HS-5 (cell line): ENCODE results near the gene FILIP1L.
"Not testable (repeated sequence)": the region's sequence is repeated elsewhere in the genome, so short reads cannot be mapped to it uniquely, and the experiment has no call there.

Source experiments
- DNase-seq: peaks from one replicate; pipeline ENCODE4 v3.0.0-alpha.2; 2012; ENCODE audit warnings: low read depth

FILIP1L gene

DNA sequence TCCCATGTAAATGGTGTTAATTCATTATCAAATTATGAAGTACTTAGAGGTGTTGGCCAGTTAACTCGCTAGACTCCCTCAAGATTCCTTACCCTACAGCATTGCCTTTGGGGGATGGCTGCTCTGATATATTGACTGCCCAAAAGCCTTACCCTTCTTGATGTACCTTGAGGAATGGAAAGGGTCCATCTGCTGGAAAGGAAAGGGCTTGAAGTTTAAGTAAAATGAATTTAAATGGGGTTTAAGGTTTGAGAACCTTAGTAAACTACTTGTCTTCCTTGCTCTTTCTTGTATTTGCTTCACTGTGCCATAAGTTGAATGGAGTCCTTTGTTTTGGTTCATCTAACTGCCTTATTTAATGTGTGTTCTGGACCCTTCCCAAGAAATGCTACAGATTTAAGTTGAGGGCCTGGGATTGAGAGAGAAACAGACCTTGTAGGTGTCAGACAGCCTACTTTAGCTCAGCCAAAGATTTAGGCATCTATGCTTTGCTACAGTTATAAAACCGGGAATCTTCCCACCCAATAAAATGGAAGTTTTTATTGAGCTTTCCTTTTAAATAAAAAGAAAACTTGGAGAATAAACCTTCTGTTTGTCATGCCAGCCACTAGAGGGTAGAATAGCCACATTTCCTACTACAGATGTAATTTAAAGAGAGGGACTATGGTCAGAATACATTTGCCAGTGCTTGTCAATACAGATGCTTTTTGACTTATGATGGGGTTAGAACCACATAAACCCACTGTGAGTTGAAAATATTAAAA is 271.3 kb downstream of the FILIP1L start:
- no peak for DNase-seq

DNA sequence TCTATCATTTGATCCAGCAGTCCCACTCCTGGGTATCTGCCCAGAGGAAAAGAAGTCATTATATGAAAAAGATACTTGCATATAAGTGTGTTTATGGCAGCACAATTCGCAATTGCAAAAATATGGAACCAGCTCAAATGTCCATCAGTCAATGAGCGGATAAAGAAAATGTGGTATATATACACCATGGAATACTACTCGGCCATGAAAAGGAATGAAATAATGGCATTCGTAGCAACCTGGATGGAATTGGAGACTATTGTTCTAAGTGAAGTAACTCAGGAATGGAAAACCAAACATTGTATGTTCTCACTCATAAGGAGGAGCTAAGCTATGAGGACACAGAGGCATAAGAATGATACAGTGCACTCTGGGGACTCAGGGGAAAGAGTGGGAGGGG is 272.4 kb downstream of the FILIP1L start:
- not testable (repeated sequence) for DNase-seq

DNA sequence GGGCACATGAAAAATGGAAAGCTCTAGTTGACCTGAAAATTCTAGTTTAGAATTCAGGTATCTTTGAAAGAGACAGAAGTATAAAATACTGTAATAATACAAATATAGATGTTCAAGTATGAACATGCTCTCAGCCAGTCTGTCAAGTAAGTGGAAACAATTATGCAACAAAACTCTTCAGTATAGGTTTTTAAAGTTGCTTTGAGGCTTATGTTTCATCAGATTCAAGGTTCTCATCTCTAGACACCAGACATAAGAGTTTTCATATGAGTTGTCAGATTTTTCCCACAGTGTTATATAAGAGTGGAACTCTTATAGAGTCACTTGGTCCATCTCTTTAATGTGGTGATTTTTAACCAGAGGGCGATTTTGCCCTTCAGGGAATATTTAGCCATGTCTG is 274.7 kb downstream of the FILIP1L start:
- no peak for DNase-seq

DNA sequence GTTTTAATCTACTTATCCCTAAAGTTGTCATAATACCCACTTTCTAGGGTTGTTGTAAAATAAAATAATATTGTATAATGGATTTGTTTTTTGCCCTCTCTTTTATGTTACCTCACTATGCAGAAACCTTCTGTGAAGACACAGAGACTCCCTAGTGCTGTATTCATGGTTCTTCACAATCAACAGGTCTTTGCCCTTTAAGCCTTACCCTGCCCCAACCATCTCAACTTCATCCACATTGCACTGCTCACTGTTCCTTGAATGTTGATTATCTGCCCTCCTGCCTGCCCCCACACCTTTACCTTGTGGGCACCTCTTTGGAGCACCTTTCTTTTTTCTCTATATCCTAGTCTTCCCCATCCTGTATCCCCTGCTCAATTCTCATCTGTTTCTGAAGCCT is 275.5 kb downstream of the FILIP1L start:
- DNase-seq = no peak

DNA sequence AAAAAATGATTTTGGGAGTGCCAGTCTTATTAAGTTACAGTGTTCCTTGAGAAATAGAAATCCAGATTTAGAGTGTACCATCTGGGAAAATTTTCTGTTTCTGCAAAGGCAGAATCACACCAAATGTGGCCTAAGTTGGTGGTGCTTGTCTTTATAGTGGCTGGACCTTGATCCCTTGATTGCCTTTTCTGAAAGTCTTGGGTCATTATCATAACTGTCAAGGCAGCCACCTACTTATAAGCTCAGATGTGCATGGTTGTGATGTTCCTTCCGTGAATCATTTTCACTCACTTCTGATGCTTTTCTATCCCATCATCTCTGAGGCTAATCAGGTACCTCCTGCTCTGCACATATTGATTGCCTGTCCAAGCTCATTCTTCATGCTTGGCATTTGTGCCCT is 276.6 kb downstream of the FILIP1L start:
- no peak for DNase-seq

DNA sequence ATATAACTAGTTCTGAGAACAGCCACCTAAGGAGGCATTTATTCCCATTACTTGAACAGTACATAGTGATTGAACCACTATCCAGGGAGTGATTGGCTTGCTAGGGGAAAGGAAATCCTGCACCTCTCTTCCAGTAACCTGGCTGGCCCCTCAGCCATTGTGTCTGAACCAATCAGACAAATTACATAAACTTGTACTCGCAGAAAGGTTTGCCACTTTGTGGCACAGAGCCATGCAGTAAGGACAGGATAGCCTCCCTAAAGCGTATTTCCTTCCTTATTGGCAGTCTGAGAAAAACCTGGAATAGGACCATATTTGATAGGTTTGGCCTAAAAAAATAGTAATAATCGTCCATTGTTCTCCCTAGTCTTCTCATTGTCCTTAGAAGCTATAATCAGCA is 277.6 kb downstream of the FILIP1L start:
- no peak for DNase-seq

DNA sequence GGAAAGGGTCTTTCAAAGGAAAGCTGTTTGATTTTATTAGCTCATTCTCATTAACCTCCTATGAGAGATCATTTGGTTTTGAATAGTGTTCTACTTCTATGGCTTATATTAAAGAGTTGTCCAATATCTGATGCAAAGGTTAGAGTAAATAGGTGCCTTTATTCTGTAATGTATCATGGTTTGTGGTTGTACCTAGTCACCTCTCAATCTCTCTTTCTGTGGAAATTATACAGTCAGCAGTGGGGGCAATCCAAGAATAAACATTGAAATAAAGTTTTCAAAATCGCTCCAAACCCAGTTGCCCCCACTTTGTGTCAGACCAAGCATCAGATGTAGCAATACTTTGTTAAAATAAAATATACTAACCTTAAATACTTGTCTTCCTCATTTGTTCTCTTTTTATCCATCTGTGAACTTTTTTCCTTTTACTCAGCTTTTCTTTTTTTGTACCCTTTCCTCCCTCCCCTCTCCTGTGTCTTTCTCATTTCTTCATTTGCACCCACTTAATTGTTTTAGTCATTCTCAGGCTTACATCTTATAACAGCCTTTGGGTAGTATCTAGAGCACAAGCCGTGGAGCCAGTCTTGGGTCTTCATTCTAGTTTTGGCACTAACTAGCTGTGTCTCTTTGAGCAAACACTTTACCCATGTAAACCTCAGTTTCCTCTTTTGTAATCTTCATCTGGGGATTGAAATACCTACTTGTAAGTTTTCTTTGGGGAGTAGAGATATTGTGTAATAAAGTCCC is 279.9 kb downstream of the FILIP1L start:
- no peak for DNase-seq

DNA sequence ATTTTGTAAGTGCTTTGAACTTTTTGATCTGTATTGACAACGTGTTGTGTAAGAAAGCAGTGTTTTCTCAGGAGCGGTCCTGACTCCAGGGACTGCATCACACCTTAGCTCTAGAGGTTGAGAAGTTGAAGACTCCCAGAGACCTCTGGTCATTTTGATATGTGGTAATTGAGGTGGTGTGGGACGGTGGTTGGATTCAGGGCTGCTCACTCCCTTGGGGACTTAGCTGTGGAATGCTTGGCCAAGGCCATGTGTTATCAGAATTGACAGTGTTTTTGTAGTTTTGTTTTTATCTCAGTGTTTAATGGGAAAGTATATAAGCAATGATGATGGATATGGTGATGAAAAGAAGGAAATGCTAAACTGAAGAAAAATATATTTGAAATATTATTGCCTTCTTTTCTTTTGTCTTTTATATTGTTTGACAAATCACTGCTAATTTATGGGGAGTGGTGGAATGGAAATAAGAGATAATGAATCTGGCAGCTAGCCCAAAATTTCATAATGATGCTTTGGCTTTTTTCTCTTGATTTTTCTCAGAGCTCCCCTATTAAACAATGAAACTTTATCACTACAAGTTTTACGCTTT is 280.6 kb downstream of the FILIP1L start:
- no peak for DNase-seq

DNA sequence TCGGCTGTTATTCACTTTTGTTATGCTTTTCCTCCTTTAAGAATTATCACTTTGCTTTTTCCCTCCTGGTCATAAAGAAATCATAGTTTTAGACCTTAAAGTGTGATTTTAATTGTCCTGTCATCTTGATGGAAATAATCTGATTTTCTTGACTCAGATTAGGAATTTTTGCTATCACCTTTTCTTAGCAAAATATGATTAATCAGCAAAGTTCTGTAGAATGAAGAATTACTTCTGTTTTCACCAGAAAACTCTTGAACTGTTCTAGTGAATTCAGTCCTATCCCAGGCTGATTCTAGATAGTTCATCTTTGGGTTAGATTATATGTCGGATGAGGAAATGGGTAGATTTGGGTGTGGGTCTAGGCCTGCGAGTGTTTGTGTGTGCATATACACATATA is 284.5 kb downstream of the FILIP1L start:
- DNase-seq = no peak

DNA sequence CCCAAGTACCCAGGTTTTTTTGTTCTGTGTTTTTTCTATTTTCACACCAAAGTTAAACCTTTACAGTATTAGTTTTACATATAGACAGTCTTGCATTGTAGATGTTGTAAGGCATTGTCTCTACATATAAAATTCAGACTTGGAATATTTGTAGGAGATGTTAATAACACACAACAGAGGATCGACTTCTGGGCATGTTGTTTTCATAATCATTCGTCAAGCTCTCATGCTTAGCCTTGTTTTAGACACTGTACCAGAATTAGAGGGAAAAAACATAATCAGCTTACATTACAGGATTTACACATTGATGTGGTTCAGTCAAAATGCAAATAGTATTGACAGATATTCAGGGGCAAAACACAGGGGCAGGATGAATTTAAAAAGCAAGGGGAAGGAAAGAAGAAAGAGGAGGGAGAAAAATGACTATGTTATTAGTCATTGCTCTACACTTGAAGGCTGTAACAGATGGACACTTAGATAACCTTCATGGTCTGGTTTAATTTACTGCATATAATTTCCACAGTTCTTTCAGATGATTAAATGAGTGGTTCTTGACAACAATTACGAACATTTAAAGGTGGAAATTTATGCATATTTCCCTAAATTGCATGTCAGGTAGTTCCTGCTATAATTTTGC is 289.2 kb downstream of the FILIP1L start:
- DNase-seq = peak; percentile 34

DNA sequence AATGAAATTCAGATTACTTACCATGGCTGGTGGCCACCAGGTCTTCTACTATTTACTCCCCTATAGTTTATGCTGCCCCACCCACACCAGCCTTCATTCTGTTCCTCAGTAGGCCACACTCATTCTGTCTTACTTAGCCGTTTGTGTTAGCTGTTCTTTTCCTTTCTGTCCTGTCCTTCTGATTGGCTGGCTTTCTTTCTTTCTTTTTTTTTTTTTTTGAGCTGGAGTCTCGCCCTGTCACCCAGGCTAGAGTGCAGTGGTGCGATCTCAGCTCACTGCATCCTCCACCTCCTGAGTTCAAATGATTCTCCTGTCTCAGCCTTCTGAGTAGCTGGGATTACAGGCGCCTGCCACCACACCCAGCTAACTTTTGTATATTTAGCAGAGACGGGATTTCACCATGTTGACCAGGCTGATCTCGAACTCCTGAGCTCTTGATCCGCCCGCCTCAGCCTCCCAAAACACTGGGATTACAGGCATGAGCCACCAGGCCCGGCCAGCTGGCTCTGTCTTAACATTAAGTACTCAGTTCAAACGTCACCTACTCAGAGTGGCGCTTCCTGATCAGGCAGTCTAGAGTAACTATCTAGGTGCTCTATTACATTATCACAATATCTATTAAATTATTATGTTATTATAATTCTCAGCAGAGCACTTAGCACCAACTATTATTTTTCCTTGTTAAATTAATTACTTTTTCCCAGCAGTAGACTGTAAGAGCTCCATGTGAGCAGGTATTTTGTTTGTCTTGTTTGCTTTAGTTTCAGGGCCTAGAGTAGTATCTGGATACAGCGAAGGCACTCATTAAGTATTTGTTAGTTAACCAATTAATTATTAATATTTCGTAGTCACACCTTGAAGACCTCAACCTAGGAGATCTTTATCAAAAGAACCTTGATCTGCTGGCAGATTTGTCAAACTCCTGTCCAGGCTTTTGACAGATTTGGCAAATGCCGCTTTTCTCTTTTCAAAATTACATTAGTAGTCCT is 290.3 kb downstream of the FILIP1L start:
- no peak for DNase-seq

DNA sequence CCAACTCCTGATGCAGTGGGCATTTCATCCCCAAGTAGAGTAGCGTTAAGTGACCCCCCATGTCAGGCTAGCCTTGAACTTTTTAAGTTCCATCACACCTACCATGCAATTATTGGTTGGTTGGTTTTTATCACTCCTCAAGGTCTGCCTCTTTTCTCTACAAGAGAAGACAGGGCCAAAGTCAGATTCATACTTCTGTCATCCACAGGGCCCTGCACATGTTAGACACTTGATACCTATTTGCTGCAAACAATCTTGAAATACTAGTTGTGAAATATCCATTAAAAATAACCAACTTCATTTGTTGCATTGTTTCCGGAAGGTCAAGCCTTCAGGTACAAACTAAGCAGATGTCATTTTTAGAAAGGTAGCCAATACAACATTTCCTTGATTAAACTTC is 295.5 kb downstream of the FILIP1L start:
- DNase-seq = no peak

DNA sequence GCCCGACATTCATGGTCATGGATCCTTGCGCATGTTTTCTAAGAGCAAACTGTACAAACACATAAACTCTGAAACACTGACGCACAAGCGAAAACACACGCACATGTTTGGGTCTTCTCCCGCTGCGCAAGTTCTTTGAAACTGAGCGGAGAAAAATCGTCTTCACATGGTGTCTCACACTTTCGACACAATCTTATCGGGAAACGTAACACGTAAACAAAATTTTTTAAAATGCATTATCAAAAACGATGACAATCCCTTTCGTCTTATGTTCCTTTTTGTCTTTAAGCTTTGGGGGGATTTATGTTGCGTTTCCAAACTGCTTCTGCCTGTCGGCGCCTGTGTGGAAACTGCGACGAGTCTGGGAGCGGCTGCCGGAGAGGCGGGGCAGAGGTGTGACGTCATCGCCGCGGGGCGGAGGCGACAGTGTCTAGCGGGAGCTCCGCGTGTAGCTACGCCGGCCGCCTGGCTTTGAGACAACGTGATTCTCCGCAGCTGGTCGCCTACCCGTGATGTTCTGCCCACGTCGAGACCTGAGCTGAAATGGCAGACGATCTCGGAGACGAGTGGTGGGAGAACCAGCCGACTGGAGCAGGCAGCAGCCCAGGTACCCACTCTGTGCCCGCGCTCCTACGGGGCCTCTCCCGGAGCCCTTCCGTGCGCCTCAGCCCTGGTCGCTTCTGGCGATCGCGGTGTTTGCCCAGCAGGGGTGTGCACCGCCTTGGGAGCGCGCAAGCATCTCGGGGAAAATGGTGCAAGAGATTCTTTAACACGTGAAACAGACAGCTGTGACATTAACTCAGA is 296.7 kb downstream of the FILIP1L start, which contains the start of gene CMSS1:
TSS of gene CMSS1 (plus strand) at position 426 of the 804 bp plus-strand sequence.
- peak; percentile 91 for DNase-seq

DNA sequence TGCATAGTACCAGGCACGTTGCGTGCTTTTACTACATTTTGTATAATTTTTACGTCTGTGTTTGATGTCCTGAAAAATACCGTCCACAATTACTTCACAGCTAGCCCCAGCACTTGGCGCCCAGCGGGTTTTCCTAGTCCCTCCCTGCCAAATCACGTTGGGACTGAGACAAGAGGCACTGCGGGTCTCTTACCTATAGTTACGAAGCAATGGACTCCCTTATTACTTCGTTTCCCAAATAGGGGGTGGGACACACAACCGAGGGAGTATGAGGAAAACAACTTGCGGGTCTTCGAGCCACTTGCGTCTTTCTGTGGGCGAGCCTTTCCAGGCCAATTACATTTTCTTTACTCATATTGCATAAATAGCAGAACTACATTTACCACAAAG is 297.3 kb downstream of the FILIP1L start:
- no peak for DNase-seq

DNA sequence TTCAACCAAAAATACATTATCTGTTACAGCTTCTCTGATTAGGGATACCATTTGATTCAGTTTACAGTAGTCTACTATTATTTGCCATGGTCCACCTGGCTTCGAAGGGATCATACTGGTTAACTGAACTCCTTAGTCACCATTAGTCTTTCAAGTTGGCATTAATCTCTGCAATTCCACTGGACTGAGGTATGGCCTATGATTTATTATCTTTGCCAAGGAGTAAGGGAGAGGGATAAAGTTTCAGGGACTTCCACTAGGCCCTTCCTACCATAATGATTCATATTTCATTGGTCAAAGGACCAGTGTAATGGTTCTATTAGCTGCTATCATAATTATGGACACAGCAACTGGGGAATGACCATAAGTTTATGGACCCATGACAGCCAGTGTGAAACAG is 303.9 kb downstream of the FILIP1L start:
- DNase-seq = no peak

DNA sequence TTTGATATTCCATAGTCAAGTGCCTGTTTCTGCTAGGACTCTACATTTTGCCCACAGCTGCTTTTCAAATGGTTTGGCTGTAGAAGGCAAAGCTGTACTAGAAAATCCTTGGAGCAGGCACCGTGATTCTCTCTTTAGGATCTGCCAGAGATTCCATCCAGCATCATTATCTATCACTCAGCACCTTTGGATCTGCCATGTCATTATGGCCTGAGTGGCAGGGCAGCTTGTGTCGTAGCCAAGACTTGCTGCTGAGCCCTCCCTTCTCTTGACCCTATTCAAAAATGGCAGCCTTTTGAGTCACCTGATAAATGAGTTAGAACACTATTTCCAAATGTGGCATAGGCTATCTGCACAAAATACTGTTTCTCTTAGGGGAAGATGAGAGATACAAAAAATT is 304.7 kb downstream of the FILIP1L start:
- DNase-seq = no peak

DNA sequence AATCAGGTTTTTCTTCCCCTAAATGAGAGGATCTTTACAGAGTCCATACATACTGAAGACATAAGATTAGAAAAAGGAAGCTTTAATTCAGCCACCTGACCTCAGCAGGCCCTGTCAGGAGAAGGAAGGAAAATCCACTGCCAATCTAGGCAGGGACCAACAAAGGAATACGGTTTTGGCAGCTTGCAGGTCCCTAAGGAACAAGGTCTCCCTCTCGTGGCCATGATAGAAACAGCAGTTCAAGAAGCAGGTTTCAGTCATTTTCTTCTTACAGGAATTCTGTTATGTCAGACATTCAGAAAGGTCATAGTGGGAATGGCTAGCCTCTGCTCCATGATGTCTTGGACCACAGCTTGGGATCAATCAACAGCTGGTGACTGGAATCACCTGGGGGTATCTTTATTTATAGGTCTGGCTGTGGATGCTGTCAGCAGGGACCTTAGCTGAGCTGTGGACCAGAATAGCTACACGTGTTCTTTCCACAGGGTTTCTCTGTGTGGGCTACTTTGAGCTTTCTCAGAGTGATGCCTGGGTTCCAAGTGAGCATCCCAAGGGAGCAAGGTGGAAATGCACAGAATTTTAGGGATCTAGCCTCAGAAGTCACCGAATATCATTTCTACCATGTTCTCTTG is 306.0 kb downstream of the FILIP1L start:
- peak; percentile 38 for DNase-seq

DNA sequence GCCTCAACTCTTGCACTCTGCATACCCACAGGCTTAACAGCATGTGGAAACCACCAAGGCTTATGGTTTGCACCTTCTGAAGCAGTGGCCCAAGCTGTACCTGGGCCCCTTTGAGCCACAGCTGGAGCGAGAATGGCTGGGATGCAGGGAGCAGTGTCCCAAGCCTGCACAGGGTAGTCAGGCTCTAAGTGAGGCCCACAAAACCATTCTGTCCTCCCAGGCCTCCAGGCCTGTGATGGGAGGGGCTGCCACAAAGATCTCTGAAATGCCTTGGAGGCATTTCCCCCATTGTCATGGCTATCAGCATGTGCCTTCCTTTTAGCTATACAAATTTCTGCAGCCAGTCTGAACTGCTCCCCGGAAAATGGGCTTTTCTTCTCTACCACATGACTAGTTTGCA is 309.1 kb downstream of the FILIP1L start:
- no peak for DNase-seq

DNA sequence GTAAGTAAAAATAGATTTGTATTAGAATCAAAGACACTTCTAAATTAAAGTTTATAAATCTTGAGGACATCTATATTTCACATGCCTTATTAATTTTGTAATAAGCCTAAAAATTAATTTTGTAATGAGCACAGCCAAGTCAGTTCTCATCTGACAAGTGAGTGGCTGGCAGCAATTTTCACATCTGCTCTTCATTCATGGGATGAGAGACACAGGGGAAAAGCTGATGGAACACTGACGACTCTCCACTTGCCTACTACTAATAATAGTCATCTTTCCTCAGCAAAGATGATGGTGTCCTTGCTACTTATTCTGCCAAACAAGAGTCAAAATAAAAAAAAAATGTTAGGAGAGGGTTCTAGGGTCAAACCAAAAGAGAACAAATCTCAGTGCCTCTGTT is 311.0 kb downstream of the FILIP1L start:
- no peak for DNase-seq

DNA sequence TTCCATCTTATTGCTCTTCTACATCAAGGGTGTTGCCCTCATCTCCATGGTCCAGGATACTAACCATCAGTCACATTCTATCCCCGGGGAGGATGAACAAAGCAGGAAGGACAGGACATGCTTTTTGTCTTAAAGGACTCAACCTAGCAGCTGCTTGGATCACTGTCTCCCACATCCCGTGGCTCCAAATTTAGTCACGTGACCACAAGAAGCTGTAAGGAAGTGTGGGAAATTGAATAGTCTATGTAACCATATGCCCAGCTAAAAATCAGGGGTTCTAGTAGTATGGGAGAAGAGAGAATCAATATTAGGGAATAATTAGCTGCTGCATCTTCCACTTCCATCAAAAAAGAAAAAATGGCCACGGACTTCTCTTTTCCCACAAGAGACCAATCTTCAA is 314.9 kb downstream of the FILIP1L start:
- no peak for DNase-seq
